Vagina (tissue), 2 donors: ENCODE data around the gene RBM3.

Experiments
- CTCF ChIP-seq, 3 experiments: fragments of 450-650 bp in 2 of 3; fragments of 200-600 bp in 1 of 3; sonication (generic) in 1 of 3; IDR thresholded peaks; one replicate each; pipeline ENCODE4 v1.5.1; 2017 to 2019; ENCODE audit warnings: antibody characterized with exemption in 3 of 3, mild to moderate bottlenecking in 2 of 3, moderate library complexity in 2 of 3
- POLR2A ChIP-seq, 2 donors: fragments of 450-650 bp; IDR thresholded peaks; one replicate each; pipeline ENCODE4 v1.6.1; 2017; ENCODE audit warnings: antibody characterized with exemption in 2 of 2, mild to moderate bottlenecking in 2 of 2, moderate library complexity in 2 of 2
- POLR2AphosphoS5 ChIP-seq, 2 donors: sonication (generic); formaldehyde crosslinking; IDR thresholded peaks; one replicate each; pipeline ENCODE4 v1.9.0; 2017; ENCODE audit warnings: antibody characterized with exemption in 2 of 2, mild to moderate bottlenecking in 2 of 2, low read depth in 1 of 2; ENCODE audit not compliant: insufficient read depth in 1 of 2

- TF ChIP-seq CTCF (IDR thresholded peaks at IDR 0.05) (no peak), POLR2A (IDR thresholded peaks at IDR 0.05) (no peak), POLR2AphosphoS5 (IDR thresholded peaks at IDR 0.05; ENCODE audit: insufficient read depth in 1 of 2, low read depth in 1 of 2) (no peak)
Observed at GRCh38 chrX:48617542-48618340, 43.5 kb downstream of the RBM3 start.
